GM20000 (cell line): Measurements from ENCODE around the gene CEP43.
A peak's percentile ranks its signal among the peaks of the same experiment; 100 is the strongest.

Experiments used
- DNase-seq: peaks from one replicate; pipeline ENCODE4 v3.0.0; 2012; ENCODE audit warnings: low spot score
- TF ChIP-seq, protein P1 (sequence below): IDR thresholded peaks from 2 replicates; pipeline ENCODE4 v1.5.1; 2012; ENCODE audit warnings: mild to moderate bottlenecking, control low read depth; ENCODE audit errors: extremely low read depth, missing control alignments

Gene CEP43

DNA sequence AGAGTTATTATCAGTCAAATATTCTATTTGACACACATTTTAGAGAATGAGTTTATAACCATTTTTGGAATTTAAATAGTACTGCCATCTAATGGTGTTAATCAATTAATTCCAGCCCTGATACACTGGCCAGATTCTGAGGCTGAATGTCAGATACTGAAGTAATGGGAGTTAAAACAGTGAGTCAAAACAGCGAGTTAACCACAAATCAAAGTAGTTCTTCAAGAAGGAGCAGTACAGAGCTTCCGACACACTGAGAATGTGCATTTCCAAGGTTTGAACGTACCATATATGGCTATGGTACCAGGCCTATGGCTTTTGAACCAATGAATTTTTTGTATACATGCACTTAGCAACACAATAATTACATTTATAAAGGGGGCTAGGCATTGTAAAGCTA, 11.3 kb upstream of the CEP43 start:
- TF ChIP-seq, protein P1, sequence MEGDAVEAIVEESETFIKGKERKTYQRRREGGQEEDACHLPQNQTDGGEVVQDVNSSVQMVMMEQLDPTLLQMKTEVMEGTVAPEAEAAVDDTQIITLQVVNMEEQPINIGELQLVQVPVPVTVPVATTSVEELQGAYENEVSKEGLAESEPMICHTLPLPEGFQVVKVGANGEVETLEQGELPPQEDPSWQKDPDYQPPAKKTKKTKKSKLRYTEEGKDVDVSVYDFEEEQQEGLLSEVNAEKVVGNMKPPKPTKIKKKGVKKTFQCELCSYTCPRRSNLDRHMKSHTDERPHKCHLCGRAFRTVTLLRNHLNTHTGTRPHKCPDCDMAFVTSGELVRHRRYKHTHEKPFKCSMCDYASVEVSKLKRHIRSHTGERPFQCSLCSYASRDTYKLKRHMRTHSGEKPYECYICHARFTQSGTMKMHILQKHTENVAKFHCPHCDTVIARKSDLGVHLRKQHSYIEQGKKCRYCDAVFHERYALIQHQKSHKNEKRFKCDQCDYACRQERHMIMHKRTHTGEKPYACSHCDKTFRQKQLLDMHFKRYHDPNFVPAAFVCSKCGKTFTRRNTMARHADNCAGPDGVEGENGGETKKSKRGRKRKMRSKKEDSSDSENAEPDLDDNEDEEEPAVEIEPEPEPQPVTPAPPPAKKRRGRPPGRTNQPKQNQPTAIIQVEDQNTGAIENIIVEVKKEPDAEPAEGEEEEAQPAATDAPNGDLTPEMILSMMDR: no peak
- no peak for DNase-seq

DNA sequence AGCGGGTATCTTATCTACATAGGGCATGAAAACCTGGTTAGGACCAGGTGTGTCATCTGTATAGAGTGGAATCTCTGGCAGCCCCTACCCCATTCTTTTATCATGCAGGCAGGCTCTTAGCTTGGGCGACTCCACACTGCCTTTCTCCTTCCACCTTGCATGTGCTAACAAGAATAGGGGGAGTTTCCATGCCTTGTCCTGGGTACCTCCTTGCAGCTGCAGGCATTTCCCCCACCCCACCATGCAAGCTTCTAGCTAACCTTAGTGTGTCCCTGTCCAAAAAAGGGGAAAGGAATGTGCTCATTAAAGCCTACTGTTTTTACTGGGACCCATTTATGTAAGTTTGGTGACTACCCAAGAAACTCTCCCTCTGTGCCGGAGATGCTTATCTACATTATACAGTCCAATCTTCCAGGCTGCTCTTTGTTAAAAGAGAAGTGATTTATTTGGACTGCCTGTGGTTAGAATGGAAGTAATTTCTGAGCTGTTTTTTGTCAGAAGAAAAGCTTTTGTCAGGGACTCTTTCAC, 10.5 kb upstream of the CEP43 start:
- TF ChIP-seq, protein P1: no peak
- no peak for DNase-seq

DNA sequence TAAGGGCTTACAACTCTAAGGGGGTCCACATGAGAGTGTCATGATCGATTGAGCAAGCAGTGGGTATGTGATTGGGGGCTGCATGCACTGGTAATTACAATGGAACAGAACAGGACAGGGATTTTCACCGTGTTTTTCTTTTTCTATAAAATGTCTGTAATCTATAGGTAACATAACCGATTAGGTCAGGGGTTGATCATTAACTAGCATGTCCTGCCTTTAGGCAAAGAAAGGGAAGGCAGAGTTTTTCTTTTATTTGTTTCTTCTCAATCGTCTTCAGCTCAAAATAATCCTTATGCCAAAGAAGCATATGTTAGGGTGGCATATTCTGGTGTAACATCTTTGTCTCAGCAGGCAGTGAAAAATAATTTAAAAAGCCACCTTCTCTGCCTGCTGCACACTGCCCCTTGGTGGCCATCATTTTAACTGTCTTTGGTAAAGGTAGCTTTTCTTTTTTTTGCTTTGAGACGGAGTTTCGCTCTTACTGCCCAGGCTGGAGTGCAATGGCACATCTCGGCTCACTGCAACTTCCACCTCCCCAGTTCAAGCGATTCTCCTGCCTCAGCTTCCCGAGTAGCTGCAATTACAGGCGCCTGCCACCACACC, 9.7 kb upstream of the CEP43 start:
- peak; percentile 44 for DNase-seq
- TF ChIP-seq, protein P1: peak; percentile 44

DNA sequence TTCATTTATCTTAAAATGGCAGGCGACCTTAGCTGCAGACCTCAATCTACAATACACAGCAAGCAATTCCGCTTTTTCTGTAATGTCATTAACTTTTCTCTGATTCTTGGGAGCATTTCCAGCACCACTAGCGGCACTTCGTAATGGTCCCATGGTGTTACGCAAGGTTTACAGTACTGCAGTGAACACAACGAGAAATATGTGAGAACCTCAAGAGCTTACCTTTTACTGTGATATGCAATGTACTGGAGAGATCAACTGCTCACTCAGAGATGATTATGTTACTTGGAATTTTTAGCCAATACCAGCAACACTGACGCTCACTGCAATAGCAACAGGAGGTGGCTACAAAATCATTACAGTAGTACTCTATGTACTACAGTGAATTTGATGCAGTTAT, 2.8 kb upstream of the CEP43 start:
- no peak for DNase-seq
- TF ChIP-seq, protein P1: no peak

DNA sequence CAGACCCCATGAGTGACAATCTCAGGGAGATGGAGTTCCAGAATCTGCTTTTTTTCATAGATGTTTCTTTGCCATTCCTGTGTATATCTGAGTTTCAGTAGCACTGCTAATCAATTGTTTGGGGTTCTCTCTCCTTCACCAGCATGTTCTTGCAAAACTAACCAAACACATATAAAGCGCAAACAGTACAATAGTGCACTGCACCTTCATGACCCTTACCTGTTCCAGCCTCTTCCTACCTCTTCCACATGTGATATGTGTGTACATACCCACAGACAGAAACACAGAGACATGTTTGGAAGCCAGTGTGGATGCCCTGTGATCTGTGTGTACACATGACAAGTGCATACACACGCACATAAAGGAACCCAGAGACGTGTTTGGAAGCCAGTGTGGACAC, 1.8 kb upstream of the CEP43 start:
- TF ChIP-seq, protein P1: no peak

DNA sequence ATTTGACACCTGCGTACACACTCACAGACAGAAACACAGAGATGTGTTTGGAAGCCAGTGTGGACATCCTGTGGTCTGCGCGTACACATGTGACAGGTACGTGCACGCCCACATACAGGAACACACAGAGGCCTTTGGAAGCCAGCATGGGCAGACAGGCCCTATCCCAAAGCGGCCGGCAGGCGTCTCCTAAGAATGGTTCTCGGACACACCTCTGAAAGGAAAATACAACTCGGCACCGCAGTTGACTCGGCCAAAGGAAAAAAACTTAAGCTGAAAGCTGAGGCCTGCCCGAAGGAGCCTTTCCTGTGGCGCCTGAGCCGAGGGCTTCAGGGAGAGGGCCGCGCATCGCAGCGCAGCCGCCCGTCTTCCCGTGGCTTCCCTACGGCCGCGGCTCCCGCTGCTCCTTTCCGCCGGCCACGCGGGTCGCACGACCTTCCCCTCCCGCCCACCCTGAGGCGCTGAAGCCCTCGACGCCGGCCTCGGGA, 1.4 kb upstream of the CEP43 start:
- TF ChIP-seq, protein P1: peak; percentile 19
- peak; percentile 61 for DNase-seq

More for the DNA sequence above, 1.8 kb upstream of the CEP43 start:
- DNase-seq: no peak

DNA sequence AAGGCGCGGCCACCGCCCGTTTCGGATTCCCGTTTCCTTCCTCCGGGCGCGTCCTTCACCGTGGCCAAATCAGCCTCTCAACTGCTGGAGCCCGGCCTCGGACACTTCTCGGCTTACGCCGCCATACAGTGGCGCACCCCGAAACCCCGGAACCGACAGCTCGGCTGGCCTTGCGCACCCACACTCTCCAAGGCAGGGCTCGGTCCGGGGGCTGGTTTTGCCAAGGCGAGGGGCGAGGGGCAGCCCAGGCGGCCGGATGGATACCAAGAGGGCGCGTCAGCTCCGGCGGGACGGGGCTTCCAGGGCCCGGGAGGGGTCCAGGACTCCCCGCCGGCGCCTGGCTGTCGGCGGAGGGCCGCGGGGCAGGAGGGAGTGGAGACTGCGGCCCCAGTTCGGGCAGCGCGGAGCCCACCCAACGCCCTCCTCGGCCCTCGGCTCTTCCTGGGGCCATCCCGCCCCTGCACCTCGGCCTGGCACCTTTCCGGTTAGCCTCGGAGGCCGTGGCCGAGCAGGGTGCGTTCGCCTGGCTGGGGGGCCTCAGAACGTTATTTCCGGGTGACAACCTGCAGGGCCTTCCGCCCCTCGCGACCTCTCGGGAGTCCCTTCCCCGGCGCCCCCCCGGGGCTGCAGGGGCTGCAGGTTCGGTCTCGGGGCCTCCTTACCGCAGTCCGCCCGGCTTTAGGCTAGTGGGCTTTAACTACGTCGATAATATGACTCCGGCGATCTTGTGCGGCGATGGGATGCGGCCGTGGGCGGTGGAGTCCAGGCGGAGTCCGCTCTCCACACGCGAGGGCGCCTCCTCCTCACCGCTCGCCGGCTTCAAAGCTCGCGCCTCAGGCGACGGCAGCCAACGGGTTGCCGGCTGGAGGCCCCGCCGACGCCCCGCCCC, 697 bp upstream of the CEP43 start:
- TF ChIP-seq, protein P1: no peak
- peak; percentile 46 for DNase-seq
